Measurements from ENCODE around the gene BMP8A.
"Not testable (repeated sequence)": the region's sequence is repeated elsewhere in the genome, so short reads cannot be mapped to it uniquely, and the experiment has no call there.

Gene BMP8A

DNA sequence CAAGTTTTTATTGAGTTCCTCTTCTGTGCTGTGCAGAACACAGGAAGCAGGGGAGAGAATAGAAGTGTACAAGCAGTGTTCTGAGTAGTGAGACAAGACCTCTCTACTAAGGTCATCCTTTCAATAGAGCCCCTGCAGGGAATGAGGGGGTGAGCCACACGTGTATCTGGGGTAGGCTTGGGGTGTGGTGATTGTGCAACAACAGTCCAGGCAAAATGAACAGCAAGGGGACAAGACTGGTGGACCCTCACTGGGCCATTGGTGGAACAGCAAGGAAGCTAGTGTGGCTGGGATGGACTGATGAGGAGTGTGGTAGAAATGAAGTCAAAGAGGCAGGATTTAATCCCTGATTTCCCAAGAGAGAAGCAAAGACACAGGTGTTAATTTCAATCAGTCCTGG, 8.2 kb upstream of the BMP8A start:
- no peak for DNase-seq

DNA sequence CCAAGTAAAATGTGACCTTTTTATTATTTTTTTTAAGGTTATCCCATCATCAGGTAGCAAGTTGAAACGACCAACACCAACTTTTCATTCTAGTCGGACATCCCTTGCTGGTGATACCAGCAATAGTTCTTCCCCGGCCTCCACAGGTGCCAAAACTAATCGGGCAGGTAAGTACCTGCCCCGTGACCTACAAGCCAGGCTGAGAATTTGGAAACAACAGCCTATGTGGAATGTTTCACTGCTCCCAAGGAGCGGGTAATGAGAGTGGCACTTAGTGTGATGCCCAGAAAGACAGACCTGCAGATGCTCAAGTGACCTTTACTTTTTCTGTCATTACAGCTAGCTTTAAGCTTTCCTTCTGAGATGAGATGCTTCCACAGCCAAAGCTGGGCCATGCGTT, 6.9 kb upstream of the BMP8A start:
- DNase-seq: no peak

DNA sequence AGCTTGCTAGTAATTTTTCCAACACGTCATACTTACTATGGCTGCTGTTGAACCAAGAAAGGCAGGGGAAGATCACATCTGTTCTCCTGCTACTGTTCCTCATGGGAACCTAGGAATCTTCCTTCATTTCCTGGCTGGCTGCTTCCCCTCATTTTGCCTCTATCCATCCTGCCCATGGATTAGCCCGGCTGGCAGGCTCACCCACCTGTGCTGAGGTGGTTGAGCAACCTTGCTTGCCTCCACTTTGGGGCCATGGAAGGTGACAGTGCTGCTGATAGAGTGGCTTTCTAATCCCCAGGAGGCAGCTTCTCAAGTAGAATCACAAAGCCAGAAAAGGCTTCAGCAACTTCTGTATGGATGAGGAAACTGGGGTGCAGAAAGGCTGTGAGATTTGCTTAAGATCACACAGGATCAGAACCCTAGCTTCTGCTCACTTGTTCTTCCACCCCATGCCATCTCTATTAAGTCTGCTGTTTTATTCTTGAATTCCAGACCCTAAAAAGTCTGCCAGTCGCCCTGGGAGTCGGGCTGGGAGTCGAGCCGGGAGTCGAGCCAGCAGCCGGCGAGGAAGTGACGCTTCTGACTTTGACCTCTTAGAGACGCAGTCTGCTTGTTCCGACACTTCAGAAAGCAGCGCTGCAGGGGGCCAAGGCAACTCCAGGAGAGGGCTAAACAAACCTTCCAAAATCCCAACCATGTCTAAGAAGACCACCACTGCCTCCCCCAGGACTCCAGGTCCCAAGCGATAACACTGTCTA, 6.2 kb upstream of the BMP8A start:
- DNase-seq: no peak

DNA sequence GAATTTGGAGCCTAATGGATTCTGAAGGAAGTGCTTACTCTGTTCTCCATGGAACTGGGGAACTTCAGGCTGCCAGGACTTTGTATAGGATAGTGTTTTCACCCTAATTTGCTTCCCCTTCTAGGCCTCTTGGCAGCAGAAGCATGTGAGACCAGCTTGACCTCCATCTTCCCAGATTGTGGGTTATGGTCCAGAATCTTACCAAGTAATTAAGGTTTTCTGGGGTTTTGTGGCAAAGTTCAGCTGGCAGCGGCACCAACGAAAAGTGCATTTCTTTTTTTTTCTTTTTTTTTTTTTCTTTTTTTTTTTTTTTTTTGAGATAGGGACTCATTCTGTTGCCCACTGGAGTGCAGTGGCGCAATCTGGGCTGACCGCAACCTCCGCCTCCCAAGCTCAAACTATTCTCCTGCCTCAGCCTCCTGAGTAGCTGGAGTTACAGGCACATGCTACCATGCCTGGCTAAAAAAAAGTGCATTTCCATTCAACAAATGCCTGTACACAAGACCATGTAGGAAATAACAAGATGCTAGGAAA, 3.4 kb upstream of the BMP8A start:
- DNase-seq: no peak

DNA sequence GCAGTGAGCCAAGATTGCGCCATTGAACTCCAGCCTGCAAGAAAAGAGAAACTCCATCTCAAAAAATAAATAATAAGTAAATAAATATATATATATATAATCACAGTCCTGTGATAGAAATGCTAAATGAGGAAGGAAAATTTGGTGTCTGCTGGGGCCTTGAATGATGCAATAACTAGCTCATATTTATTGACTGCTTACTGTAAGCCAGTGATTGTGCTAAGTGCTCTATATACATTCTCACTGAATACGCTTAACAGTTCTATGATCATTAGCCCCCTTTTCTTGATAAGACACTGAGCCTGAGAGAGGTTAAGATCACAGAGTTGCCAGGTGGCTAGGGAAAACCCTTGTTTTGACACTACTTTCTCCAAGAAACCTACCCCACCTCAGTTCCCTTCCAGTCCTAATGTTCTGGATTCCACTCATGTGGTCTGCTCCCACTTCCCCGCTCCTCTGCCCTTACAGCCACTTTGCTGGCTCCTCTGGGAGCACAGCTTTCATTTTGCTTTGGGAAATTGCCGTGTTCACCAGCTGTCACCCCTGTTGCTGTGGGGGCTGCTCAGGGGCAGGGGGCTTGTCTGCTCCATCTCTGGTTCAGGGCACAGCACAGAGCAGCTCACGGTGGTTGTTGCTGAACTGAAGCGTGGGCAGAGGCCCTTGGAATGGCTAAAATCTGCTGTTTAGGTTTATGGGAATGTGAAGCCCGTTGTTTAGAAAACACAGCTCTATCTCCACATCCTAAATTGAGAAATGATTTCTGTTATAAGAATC, 2.5 kb upstream of the BMP8A start:
- no peak for DNase-seq

DNA sequence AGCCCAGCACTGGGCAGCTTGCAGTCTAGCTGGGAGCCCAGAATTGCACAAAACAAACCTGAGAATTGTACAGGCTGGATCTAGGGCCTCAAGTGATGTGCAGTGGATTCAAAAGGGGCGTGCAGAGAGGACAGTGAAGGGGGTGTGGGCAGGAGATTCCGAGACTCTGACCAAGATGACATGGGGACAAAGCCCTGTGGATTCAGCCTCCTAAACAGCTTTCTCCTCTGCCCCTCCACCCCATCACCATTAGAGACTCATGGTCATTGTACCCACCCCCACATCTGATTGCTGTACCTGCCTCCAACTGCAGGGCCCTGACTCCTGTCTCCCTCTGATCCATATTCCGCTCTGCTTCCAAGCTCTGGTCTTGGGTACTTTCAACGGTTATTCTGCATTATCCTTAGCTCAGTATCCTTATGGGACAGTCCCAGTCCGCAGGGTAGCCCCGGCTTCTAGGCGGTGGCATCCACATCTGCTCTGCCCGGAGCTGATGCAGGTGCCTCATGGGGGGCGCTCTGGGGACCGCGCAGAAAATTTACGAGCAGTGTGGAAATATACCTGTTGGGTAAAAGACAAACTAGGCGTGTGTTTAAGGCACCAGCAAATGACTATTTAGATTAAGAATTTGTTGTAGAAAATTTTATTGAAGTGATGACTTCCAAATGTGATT, 1.7 kb upstream of the BMP8A start:
- no peak for DNase-seq

DNA sequence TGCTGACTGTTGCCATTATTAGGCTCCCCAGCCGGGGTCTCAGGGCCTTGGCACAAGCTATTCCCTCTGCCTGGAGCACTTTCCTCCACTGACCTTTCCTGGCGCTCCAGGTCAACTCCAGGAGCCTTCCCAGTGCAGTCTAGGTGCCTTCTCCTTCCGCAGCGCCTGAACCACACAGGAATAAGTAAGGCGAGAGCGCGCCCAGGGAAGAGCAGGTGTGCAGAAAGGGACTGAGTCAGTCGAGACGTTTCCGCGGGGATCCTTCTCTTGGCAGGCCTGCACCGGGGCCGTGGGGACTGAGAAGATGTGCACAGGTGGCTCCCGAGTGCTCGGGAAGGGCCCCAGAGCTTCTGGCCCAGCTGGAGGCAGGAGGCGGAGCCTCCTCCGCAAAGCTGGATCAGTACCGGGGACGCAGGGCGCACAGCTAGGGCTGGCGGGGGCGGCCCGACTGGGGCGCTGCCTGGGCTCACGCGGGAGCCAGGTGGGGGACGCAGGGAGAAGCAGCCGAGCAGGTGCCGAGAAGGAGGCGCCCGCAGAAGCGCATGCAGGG, 765 bp upstream of the BMP8A start:
- no peak for DNase-seq

DNA sequence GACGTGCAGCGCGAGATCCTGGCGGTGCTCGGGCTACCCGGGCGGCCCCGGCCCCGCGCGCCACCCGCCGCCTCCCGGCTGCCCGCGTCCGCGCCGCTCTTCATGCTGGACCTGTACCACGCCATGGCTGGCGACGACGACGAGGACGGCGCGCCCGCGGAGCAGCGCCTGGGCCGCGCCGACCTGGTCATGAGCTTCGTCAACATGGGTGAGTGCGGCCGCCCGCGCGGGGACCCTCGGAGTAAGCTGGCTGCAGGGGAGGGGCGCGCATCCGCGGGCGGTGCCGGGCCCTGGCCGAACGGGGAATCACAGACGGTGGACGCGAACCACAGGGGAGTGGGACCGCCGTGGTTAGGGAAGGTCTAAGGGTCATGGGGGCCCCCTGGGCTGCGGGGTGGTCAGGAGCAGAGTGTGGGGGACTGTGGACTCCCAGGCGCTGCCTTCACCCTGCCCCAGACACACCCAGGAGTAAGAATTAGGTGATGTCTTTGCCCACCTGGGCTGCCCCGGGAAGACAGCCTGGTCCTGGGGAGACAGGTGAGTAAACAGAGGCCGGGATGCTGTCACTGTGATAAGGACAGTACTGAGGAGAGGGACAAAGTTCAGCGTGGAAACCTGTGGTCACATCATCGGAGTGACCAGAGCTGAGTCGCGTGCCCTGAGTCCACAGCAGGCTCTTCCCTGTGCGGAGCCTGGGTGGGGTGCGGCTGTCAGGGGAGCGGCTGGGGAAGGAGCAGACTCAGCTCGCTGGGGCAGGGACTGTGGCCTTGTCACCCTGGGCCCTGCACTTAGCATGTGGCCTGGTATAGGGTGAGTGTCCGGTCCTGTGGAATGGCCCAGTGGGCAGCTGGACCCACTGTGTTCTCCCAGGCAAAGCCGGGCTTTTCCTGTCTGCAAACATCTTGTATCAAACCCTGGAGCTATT, 944 bp downstream of the BMP8A start:
- DNase-seq: not testable (repeated sequence)

DNA sequence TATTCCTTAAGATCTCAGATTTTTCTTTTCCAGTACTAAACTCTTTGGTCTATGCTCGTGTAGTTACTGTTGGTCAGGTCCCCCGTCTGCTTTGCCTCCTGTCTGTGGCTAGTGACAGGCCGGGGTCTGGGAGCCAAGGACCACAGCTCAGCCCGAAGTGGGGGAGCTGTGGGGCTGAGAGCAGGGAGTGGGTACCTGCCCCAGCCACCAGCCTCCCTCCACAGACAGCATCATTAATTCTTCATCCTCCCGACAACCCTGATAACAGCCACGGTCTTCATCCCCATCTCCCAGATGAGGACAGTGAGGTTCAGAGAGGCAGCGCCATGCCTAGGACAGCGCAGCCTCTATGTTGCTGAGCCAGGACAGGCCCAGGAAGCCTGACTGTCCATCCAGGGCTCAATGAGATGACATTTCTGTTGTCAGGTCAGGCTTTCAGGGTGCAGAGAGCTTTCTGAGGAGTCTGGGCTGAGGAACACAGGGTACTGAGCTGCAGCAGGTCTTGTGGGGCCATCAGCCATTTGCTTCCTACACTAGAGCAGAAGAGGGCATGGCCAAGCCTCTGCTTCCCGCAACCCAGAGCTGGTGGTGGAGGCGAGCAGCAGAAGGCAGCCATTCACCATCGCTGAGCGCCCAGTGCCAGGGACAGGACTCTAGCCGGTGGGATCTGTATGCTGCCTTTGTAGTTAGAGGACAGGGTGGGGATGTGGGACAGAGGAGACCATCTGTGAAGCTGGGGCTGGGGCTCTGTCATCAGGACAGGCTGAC, 1.8 kb downstream of the BMP8A start:
- not testable (repeated sequence) for DNase-seq

DNA sequence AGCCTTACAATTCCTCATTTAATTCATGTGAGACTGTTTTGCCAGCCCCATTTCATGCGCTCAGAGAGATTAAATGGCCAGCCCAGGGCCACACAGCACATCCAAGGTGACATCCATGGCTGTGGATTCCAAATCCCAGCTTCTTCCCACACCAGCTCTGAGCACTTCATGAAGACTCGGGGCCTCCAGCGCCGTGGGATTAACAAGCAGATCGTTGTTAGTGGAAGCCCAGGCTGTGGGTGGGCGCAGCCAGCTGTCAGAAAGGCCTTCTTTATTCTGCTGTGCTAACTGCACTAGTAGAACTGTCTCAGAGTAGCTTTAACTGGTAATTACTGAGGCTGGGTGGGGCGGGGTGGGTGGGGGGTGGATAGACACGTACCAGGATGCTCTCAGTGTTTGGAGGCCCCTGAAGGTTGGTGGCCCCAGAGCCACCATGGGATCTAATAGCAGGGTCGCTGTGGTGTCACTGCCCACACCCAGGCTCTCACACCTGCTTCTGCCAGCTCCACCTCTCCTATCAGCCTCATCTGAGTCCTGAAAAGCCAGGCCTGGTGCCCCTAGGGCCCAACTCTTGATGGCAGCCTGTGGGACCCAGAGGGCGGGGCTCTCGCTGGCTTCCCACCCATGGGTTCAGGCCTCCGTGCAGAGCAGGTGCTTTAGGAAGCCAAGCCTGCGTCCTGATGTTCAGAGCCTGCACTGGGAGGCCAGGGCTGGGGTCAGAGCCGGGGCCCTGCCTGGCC, 3.4 kb downstream of the BMP8A start:
- DNase-seq: no peak

DNA sequence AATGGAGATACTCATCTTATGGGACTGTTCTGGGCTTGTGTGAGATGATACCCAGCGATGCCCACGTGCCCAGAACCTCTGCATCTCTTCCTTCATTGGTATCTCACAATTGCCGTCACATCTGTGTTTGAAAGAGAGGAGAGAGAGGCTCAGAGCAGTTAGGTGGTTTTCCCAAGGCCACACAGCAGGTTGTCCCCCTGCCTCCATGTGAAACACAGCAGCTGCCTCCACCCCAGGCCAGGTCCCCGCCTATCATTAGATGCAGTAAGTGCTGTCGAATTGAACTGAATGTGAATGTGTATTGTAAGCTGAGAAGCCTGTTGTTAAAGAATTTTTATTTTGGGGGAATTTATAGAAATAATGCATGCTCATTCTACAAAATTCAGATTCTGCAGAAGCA, 5.1 kb downstream of the BMP8A start:
- not testable (repeated sequence) for DNase-seq

DNA sequence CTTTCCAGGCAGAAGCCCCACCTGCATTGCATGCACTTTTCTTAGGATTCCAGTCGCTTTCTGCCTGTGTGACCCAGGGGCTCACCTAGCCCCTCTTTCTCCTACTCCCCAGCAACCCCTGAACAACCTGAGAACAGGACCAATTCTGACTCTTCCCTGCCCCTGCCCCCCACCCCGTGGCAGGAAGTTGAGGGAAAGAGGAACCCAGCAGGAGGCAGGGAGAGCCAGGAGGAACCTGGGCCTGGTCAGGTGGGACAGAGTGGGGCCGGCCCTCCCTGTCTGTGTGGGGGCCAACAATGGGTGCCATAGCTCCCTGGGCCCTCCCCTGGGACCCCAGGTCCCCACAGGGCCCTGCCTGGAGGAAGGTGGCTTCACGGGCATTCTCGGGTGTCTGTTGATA, 6.1 kb downstream of the BMP8A start:
- DNase-seq: no peak

DNA sequence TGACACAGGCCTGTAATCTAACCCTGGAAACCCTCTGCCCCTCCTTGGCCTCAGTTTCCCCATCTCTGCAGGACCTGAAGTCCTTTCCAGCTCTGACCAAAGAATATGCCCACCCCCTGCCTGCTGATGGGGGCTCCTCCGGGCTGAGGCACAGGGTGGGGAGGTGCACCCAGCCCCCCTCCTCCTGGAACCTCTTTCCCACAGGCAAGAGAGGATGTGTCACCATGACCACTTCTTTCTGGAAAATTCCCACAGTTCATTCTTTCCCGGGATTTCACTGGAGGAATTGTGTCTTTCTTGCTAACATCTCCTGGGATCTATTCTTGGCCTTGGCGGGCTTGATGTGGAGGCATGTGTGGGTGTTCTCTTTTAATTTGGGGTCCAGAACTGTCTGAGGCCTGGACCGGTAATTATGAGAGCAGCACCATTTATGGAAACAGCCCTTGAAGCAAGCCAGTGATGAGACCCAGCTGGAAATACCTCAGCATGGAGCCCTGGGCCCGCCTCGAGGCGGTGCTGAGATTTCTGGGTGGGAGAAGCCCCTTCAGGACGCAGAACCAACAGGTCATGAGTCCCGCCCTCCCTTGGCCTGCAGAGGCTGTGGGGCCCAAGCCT, 6.8 kb downstream of the BMP8A start:
- not testable (repeated sequence) for DNase-seq

DNA sequence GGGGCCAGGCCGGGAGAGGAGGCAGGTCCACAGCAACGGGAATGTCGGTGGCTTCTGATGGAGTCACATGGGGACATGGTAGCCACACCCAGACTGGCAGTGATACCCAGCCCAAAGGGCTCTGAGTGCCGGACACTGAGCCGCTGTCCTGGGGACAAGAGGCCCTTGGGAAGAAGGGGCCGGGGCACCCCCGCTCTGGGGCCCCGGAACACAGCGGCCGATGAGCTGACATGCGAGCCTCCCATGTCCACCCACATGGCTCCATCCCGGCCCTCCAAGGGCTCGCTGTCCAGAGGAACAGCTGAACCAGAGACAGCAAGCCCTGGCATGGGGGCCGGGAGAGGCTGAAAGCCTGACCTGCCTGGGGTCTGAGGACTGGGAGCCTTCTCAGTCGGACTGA, 7.4 kb downstream of the BMP8A start:
- not testable (repeated sequence) for DNase-seq

DNA sequence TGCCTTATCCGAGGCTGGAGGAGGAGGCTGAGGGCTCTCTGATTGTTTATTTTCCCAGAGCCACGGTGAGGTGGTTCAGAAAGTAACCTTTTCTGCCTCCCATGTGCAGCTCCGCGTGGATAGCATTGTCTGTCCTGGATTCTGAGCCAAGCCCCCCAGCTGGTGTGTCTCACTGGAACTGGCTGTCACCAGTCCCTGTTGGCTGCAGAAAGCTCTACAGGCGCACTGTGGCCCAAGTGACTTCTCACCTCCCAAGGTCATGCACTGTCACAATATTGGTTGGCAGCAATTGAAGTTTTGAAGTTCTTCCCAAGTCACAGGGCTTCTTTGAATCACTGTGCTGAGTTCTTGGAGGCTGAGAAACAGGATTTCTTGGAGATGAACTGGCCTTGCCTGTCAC, 8.2 kb downstream of the BMP8A start:
- no peak for DNase-seq

DNA sequence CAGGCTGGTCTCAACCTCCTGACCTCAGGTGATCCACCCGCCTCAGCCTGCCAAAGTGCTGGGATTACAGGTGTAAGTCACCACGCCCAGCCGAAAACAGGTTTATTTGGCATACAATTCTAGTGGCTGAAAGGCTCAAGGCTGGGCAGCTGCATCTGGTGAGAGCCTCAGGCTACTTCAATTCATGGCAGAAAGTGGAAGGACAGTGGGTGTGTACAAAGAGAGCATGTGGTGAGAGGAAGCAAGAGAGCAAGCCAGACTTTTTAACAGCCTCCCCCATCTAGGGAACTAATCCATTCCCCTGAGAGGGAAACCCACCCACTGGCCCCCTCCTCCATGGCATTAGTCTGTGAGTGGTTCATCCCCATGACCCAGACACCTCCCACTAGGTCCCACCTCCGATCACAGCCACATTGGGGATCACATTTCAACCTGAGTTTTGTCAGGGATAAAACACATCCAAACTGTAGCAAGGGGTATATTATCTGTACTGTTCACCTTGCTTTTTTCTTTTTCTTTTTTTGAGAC, 9.5 kb downstream of the BMP8A start:
- no peak for DNase-seq

DNA sequence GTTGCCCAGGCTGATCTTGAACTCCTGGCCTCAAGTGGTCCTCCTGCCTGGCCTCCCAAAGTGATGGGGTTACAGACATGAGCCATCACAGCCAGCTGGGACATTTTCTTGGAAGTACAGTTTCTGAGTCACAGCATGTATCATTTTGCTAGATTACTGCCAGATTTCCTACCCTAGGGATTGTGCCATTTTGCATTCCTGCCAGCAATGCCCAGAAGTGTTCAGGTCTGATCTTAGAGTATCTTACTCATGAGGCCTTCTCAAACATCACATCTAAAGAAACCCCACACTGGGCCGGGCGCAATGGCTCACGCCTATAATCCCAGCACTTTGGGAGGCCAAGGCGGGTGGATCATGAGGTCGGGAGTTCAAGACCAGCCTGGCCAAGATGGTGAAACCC, 10.2 kb downstream of the BMP8A start:
- DNase-seq: no peak

DNA sequence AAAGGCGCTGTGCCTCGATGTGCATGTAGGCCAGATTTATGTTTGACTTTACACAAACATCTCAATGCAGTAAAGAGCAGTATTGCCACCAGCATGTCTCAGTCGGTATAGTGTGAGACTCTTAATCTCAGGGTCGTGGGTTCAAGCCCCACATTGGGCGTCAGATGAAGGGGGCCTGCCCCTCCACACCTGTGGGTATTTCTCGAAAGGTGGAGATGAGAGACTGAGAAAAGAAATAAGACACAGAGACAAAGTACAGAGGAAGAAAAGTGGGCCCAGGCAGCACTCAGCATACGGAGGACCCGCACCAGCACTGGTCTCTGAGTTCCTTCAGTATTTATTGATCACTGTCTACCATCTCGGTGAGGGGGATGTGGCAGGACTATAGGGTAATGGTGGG, 13.0 kb downstream of the BMP8A start:
- not testable (repeated sequence) for DNase-seq

DNA sequence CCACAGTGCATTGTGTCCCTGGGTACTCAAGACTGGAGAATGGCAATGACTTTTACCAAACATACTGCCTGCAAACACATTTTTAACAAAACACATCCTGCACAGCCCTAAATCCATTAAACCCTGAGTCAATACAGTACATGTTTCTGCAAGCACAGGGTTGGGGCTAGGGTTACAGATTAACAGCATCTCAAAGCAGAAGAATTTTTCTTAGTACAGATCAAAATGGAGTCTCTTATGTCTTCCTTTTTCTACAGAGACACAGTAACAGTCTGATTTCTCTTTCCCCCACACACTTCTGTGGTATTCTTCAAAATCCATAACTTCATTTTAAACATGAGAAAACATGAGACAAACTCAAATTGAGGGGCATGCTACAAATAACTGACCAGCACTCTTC, 13.9 kb downstream of the BMP8A start:
- no peak for DNase-seq
